Glutamatergic neuron (in vitro differentiated cells): ENCODE measurements around the gene LAT. TPM values are rescaled to one million over a fixed set of nuclear protein-coding genes. Genes with fewer than 3 reads are reported as not detected.
"Not testable (repeated sequence)": the region's sequence is repeated elsewhere in the genome, so short reads cannot be mapped to it uniquely, and the experiment has no call there.

Experiments
- DNase-seq: peaks from one replicate; pipeline ENCODE4 v3.0.0; 2022
- H3K27ac Mint-ChIP-seq: one replicate; pipeline ENCODE4 v1.8.0; 2020; ENCODE audit warnings: mild to moderate bottlenecking, mixed read lengths, inconsistent platforms; ENCODE audit not compliant: unreplicated experiment
- H3K27me3 Mint-ChIP-seq: one replicate; pipeline ENCODE4 v1.8.0; 2020; ENCODE audit warnings: mild to moderate bottlenecking, moderate library complexity, mixed read lengths, inconsistent platforms; ENCODE audit not compliant: unreplicated experiment
- H3K36me3 Mint-ChIP-seq: one replicate; pipeline ENCODE4 v1.8.0; 2020; ENCODE audit warnings: mild to moderate bottlenecking, mixed read lengths, inconsistent platforms; ENCODE audit not compliant: unreplicated experiment
- H3K4me1 Mint-ChIP-seq: one replicate; pipeline ENCODE4 v1.8.0; 2020; ENCODE audit warnings: mild to moderate bottlenecking, low read depth, mixed read lengths, inconsistent platforms; ENCODE audit not compliant: unreplicated experiment
- H3K4me3 Mint-ChIP-seq: one replicate; pipeline ENCODE4 v1.8.0; 2020; ENCODE audit warnings: mild to moderate bottlenecking, mixed read lengths, inconsistent platforms; ENCODE audit not compliant: unreplicated experiment
- H3K9me3 Mint-ChIP-seq: one replicate; pipeline ENCODE4 v1.8.0; 2020; ENCODE audit warnings: mild to moderate bottlenecking, moderate library complexity, mixed read lengths, inconsistent platforms; ENCODE audit not compliant: unreplicated experiment
- CTCF ChIP-seq: fragments of 200-600 bp; sonication (generic); IDR thresholded peaks from one replicate; pipeline ENCODE4 v1.5.0; 2021; ENCODE audit not compliant: partially characterized antibody, unreplicated experiment
- total RNA-seq: library from RNA; stranded (reverse); fragmentation: NEBNext Ultra II Directional; extraction: Animal tissue kit (Norgen Biotek cat#: 25700); gene quantifications from one replicate; pipeline ENCODE4 v1.2.1, GENCODE V29; 2021; ENCODE audit not compliant: unreplicated experiment

Gene LAT
- total RNA-seq, 1 donor from 2014 or later: 8.3 TPM

DNA sequence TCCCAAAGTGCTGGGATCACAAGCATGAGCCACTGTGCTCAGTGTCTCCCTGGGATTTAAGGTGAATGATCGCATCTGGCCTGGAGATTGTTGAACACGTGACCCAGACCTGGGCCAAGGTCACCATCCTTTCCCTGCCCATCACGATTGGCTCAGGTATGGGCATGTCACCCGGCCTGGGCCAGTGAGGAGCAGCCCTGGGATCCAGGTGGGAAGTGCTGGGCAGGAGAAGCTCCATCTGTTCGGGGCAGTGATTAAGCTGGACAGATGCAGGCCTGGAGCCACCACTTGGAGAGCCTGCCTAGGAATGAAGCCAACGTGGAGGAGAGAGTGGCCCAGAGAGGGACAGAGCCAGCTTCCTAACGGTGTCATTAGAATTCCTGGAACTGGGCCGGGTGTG, 6.8 kb downstream of the LAT start:
- no peak overlapping the region for H3K4me3 Mint-ChIP-seq
- no peak overlapping the region for H3K27ac Mint-ChIP-seq
- peaks cover 3% of the 10 kb centered on the region for H3K9me3 Mint-ChIP-seq
- DNase-seq: no peak
- H3K36me3 Mint-ChIP-seq: peaks cover 7% of the 10 kb centered on the region
- H3K4me1 Mint-ChIP-seq: no peaks in the 10 kb centered on the region
- no peaks in the 10 kb centered on the region for H3K27me3 Mint-ChIP-seq
- TF ChIP-seq CTCF: no peak

DNA sequence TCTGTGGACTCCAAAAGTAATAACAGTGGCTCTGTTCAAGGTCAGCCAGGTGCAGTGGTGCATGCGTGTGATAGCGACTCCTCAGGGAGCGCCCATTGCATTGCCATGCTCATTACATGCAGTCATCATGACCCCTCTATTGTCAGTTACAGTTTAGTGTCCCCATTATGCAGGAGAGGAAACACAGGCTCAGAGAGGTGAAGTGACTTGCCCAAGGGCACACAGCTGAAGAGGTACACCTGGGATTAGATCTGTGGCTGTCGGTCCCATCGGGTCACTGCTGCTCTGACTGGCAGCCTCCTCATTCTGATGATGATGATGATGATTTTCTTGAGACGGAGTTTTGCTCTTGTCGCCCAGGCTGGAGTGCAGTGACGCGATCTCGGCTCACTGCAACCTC, 7.6 kb downstream of the LAT start:
- H3K4me3 Mint-ChIP-seq: no peak overlapping the region
- peaks cover 3% of the 10 kb centered on the region for H3K27me3 Mint-ChIP-seq
- no peaks in the 10 kb centered on the region for H3K9me3 Mint-ChIP-seq
- no peak overlapping the region for H3K27ac Mint-ChIP-seq
- peaks cover 1% of the 10 kb centered on the region for H3K36me3 Mint-ChIP-seq
- no peak for TF ChIP-seq CTCF
- no peak for DNase-seq
- no peaks in the 10 kb centered on the region for H3K4me1 Mint-ChIP-seq

- H3K36me3 Mint-ChIP-seq: no peaks in the 10 kb centered on the region
- H3K27me3 Mint-ChIP-seq: peaks cover 6% of the 10 kb centered on the region
- no peak overlapping the region for H3K4me3 Mint-ChIP-seq
Observed at GRCh38 chr16:28998837-28999236, 14.0 kb downstream of the LAT start.

GRCh38 chr16:28999577-28999976, 14.7 kb downstream of the LAT start:
- Mint-ChIP-seq H3K27me3 (peaks cover 6% of the 10 kb centered on the region), H3K27ac (no peak overlapping the region), H3K36me3 (no peaks in the 10 kb centered on the region), H3K4me3 (no peak overlapping the region), H3K4me1 (no peaks in the 10 kb centered on the region), H3K9me3 (no peaks in the 10 kb centered on the region)
- TF ChIP-seq CTCF: no peak
- no peak for DNase-seq

More at GRCh38 chr16:28998837-28999236, 14.0 kb downstream of the LAT start:
- no peak for DNase-seq
- no peak for TF ChIP-seq CTCF
- Mint-ChIP-seq H3K4me1 (no peaks in the 10 kb centered on the region), H3K9me3 (no peaks in the 10 kb centered on the region), H3K27ac (no peak overlapping the region)

DNA sequence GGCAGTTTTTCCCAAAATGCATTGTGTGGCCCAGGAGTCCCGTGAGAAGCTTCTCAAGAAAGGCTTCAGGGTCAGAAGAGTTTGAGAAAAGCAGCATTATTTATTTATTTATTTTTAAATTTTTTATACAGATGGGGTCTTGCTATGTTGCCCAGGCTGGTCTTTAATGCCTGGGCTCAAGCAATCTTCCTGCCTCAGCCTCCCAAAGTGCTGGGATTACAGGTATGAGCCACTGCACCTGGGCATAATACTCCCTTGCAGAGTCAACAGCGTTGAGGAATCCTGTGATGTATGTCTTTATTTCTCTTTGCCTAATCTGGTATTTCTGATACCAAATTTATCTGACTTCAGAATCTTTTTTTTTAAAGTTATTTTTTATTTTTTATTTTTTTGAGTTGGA, 15.2 kb downstream of the LAT start:
- Mint-ChIP-seq H3K27ac (no peak overlapping the region), H3K36me3 (no peaks in the 10 kb centered on the region), H3K27me3 (peaks cover 6% of the 10 kb centered on the region), H3K9me3 (no peaks in the 10 kb centered on the region), H3K4me1 (no peaks in the 10 kb centered on the region), H3K4me3 (no peak overlapping the region)
- no peak for TF ChIP-seq CTCF
- DNase-seq: no peak

DNA sequence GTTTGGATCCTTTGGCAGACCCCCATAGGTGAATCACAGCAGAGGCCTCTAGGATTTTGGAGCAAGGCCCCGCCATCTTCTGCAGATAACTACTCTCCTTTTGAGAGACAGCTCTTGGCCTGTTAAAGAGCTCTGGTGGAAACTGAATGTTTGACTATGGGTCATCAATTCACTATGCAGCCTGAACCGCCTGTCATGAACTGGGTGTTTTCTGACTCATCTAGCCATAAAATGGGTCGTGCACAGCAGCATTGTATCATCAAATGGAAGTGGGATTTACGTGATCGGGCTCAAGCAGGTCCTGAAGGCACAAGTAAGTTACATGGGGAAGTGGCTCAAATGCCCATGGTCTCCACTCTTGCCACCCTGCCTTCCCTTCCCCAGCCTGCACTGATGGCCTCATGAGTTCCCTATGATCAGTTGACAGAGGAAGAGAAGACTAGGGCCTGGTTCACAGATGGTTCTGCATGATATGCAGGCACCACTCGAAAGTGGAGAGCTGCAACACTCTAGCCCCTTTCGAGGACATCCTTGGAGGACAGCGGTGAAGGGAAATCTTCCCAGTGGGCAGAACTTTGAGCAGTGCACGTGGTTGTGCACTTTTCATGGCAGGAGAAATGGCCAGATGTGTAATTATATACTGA, 19.8 kb downstream of the LAT start:
- not testable (repeated sequence) for H3K27me3 Mint-ChIP-seq, DNase-seq, H3K4me3 Mint-ChIP-seq, H3K27ac Mint-ChIP-seq, H3K9me3 Mint-ChIP-seq, H3K36me3 Mint-ChIP-seq, H3K4me1 Mint-ChIP-seq
